HG03565 (cell line): ENCODE results near the gene MBD3L2B.

Experiments used
- ATAC-seq: cut with Tn5 transposase; IDR thresholded peaks from one replicate; pipeline ENCODE4 v1.9.1; 2021; ENCODE audit warnings: mild to moderate bottlenecking, moderate library complexity; ENCODE audit not compliant: unreplicated experiment

MBD3L2B gene

GRCh38 chr19:7013678-7014077, 7.6 kb downstream of the MBD3L2B start:
- ATAC-seq, result no peak

- no peak for ATAC-seq
These were observed 10.3 kb downstream of the MBD3L2B start for GRCh38 chr19:7010722-7011593.

- no peak for ATAC-seq
These were observed 13.4 kb downstream of the MBD3L2B start for GRCh38 chr19:7007859-7008258.

DNA sequence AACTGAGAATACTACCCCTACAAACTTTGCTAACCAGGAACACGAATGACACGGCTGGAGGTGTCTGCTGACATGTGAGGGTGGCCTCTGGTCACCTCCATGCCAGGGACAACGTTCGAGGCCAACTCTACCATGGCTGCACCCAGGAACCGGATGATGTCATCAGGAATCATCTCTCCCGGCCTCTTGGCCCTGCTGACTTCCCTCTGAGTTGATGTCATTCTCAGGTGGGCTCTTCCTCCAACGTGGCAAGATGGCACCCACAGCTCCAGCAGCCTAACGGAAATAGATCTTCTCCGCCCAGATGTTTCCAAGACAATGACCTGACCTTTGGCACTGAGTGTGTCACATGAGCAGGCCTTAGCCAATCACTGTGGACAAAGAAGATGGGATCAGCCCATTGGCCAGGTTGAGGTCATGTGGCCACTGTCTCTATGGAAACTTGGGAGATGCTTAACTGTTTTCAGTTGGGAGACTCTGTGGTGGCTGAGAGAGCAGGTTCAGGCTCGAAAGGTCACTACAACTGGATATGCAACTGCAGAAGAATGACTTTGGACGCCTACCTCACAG, 15.0 kb downstream of the MBD3L2B start:
- ATAC-seq, result no peak

GRCh38 chr19:7004313-7004931, 16.8 kb downstream of the MBD3L2B start:
- no peak for ATAC-seq

DNA sequence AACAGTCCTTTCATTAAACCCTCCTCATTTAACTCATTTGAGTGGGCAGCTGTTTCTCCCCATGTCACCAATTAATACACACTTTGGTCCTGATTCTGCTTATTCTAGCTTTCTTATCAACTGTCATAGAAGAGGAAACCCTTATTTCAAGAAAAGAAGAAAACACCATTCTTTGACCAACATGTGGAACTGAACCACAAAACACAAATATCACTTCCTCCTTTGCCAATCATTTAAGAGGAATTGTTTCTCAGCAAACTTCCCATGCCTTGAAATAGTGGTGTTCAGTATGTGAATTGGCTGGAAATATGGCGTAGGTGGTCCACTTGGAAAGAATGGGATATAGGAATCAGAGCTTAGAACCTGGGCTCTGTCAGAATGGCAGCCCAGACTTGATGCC, 20.4 kb downstream of the MBD3L2B start:
- no peak for ATAC-seq

DNA sequence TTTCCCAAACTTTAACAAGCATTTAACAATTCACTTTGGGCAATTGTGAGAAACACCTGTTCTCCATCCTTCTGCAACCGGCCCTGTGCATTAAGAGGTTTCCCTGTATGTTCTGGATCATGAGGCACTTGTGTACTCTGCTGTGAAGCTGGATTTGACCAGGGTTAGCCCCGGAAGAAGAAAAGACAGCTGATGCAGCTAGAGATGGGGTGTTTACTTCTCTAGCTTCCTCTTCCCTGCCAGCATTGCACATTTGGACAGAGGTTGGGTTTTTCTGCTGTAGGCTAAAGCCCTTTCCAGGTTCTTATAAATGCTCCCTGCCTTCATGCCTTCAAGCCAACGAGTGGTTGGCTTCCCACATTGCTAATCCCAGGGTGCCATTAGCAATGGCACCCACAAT, 20.9 kb downstream of the MBD3L2B start:
- no peak for ATAC-seq

DNA sequence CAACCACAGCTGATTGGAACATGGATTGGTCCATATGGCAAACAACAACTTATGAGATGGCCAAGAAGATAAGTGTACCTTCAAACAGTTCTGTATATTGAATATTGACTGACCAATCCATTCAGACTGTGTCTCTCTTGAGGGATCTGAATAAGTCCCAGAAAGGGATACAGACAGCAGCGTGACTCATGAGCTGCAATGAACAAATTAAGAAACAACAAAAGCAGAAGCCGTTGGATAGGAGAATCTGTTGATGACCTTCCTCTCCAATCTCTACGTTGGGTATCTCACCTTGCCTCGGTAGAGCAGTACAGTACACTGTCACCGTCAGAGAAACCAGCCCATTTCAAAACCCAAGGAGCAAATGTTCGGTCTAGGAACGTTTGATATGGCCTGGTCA, 21.3 kb downstream of the MBD3L2B start:
- ATAC-seq, result no peak

GRCh38 chr19:6997679-6998445, 23.4 kb downstream of the MBD3L2B start:
- no peak for ATAC-seq

DNA sequence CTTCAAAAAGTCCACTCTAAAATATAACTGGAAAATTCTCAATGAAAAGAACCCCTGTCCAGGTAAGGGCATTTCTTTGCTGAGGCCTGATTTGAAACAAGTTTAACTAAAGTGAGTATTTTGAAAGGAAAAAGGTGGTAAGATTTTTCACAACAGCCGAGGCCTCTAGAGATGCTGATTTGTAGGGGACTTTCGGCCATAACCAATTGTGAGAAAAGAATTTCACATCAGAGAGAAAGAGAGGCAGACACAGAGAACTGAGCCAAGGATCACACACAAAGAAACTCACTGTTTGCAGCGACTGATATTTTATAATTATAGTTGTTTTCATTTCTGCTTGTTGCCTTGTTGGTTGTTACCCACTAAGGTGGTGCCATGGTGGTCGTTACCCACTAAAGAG, 24.4 kb downstream of the MBD3L2B start:
- ATAC-seq, result no peak

DNA sequence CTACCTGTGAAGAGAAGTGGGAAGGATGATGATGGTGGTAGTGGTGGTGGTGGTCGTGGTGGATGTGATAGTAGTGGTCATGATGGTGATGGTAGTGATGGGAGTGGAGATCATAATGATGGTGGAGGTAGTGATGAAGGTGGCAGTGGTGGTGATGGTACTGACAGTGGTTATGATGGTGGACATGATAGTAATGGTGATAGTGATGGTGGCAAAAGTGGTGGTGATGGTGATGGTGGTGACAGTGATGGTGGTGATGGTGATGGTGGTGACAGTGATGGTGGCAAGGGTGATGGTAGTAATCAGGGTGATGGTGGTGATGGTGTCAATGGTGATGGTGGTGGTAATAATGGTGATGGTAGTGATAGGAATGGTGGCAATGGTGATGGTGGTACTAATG, 26.2 kb downstream of the MBD3L2B start:
- ATAC-seq, result no peak

DNA sequence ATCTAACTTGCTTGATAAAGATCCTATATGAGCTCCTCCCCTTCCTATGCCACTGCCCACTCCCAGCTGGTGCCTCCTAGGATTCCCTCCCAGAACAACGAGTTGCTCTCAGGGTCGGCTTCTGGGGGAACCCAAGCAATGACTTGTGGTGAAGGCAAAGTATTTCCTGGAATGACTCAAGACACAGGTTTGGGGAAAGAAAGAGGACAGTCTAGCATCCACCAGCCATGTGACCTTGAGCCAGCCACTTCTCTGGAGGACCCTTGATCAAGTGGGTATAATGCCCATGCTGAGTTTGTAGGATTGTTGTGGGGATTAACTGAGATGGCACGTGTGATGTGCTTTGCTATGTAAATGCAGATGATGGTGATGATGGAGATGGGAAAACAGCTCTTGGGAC, 33.0 kb downstream of the MBD3L2B start:
- ATAC-seq, result no peak

- no peak for ATAC-seq
These were observed 33.4 kb downstream of the MBD3L2B start for GRCh38 chr19:6987850-6988249.

DNA sequence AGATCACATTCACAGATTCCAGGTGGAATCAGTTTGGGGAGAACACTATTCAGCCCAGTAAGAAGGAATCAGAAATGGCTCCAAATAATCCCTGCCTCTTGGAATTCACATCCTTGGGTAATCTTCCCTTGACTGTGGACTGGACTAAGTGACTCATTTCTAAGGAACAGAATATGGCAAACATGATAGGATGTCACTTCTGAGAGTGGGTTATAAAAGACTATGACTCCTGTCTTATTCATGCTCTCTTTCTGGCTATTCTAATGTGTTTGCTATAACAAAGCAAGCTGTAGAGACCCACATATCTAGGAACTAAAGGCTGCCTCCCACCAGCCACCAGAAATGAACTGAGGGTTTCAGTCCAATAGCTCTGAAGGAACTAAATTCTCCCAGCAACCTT, 37.8 kb downstream of the MBD3L2B start:
- ATAC-seq, result no peak

GRCh38 chr19:6979399-6979798, 41.8 kb downstream of the MBD3L2B start:
- no peak for ATAC-seq

GRCh38 chr19:6976197-6976596, 45.0 kb downstream of the MBD3L2B start:
- no peak for ATAC-seq

- no peak for ATAC-seq
These were observed 49.9 kb downstream of the MBD3L2B start for GRCh38 chr19:6971366-6971765.

DNA sequence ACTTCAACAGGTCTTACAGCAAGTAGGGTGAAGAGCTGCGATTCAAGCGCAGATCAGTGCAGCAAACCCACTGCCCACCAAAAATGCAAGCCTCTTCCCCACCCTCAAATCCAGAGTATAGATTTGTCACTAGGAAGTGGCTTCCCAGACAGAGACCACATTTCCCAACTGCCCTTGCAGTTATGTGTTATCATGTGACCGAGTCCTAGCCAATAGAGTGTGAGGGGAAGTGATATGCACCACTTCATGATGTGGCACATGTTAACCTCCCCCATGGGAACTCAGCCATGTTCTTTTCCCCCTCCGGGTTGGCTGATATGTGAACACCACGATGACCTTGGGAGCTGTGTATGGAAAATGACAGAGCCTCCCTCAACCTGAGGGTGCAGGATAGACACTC, 50.8 kb downstream of the MBD3L2B start:
- ATAC-seq, result no peak

- ATAC-seq, result no peak
These were observed 51.2 kb downstream of the MBD3L2B start for GRCh38 chr19:6970021-6970420.

DNA sequence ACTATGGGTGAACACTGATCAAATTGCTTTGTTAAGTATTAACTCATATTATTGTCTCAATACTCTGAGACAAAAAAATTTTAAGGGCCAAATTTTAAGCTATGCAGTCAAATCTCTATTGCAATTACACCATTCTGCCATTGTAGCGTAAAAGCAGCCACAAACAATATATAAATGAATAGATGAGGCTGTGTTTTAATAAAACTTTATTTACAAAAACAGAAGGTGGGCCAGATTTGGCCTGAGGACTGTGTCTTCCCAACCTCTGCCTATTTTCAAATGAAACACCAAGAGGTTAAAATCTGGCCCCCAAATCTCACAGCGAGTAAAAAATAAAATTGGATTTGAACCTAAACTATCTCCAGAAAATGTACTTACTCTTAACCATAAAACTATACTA, 51.7 kb downstream of the MBD3L2B start:
- ATAC-seq, result no peak
